DND-41 (cell line): ENCODE data around the gene TOMM70.

Experiments
- ATAC-seq: fragments of 200-7000 bp; cut with Tn5 transposase; 3 replicates; pipeline ENCODE4 v1.9.1; 2021; ENCODE audit warnings: low read depth; ENCODE audit not compliant: insufficient read depth
- DNase-seq: peaks from one replicate; pipeline ENCODE4 v3.0.0-alpha.2; 2020
- H2AFZ ChIP-seq: 2 replicates; pipeline ENCODE4 v1.6.0; 2012; ENCODE audit warnings: low read depth, low read length
- H3K27ac ChIP-seq: 2 replicates; pipeline ENCODE4 v1.5.1; 2012; ENCODE audit warnings: low read length, inconsistent platforms
- H3K27me3 ChIP-seq: fragments of 200-600 bp; sonication (generic); 2 replicates; pipeline ENCODE4 v1.6.0; 2012; ENCODE audit warnings: low read length, mild to moderate bottlenecking, inconsistent platforms; ENCODE audit not compliant: insufficient read depth, poor library complexity
- H3K36me3 ChIP-seq: 2 replicates; pipeline ENCODE4 v1.5.1; 2012; ENCODE audit warnings: low read length, inconsistent platforms; ENCODE audit not compliant: insufficient read depth
- H3K4me1 ChIP-seq: 2 replicates; pipeline ENCODE4 v1.5.1; 2012; ENCODE audit warnings: mild to moderate bottlenecking, low read length; ENCODE audit not compliant: insufficient read depth
- H3K4me2 ChIP-seq: 2 replicates; pipeline ENCODE4 v1.6.0; 2012; ENCODE audit warnings: mild to moderate bottlenecking, moderate library complexity, low read length, inconsistent platforms; ENCODE audit not compliant: insufficient read depth
- H3K4me3 ChIP-seq, 2 experiments: fragments of 200-600 bp in 1 of 2; shearing (Covaris generic) in 1 of 2; 2 replicates each; pipeline ENCODE4 v1.5.1; 2012 to 2016; ENCODE audit warnings: inconsistent platforms in 2 of 2, low read length in 2 of 2, mild to moderate bottlenecking in 2 of 2, low read depth in 1 of 2, moderate library complexity in 1 of 2
- H3K79me2 ChIP-seq: 2 replicates; pipeline ENCODE4 v1.6.0; 2012; ENCODE audit warnings: low read length, inconsistent platforms; ENCODE audit not compliant: insufficient read depth
- H3K9ac ChIP-seq: 2 replicates; pipeline ENCODE4 v1.6.0; 2012; ENCODE audit warnings: low read depth, mild to moderate bottlenecking, inconsistent platforms, low read length, moderate library complexity
- H3K9me3 ChIP-seq: 2 replicates; pipeline ENCODE4 v1.5.1; 2012; ENCODE audit warnings: low read length, moderate library complexity, mild to moderate bottlenecking, inconsistent platforms; ENCODE audit not compliant: insufficient read depth, severe bottlenecking
- H4K20me1 ChIP-seq: 2 replicates; pipeline ENCODE4 v1.6.0; 2012; ENCODE audit warnings: low read length; ENCODE audit not compliant: insufficient read depth
- EZH2 ChIP-seq: IDR thresholded peaks from 3 replicates; pipeline ENCODE4 v1.6.1; 2012; ENCODE audit warnings: borderline replicate concordance, low read depth, mild to moderate bottlenecking, moderate library complexity, low read length, inconsistent platforms; ENCODE audit not compliant: severe bottlenecking
- TF ChIP-seq, protein P1 (sequence below): IDR thresholded peaks from 2 replicates; pipeline ENCODE4 v1.5.1; 2012; ENCODE audit warnings: borderline replicate concordance, low read length, moderate library complexity, mild to moderate bottlenecking; ENCODE audit not compliant: poor library complexity, severe bottlenecking; ENCODE audit errors: extremely low read depth

Gene TOMM70

GRCh38 chr3:100316641-100317069 lies 84.2 kb downstream of the TOMM70 start:
- H4K20me1 ChIP-seq: no peaks in the 10 kb centered on the region
- no peak overlapping the region for H2AFZ ChIP-seq
- peaks cover 28% of the 10 kb centered on the region for H3K36me3 ChIP-seq
- H3K27me3 ChIP-seq: no peaks in the 10 kb centered on the region
- TF ChIP-seq, protein P1, sequence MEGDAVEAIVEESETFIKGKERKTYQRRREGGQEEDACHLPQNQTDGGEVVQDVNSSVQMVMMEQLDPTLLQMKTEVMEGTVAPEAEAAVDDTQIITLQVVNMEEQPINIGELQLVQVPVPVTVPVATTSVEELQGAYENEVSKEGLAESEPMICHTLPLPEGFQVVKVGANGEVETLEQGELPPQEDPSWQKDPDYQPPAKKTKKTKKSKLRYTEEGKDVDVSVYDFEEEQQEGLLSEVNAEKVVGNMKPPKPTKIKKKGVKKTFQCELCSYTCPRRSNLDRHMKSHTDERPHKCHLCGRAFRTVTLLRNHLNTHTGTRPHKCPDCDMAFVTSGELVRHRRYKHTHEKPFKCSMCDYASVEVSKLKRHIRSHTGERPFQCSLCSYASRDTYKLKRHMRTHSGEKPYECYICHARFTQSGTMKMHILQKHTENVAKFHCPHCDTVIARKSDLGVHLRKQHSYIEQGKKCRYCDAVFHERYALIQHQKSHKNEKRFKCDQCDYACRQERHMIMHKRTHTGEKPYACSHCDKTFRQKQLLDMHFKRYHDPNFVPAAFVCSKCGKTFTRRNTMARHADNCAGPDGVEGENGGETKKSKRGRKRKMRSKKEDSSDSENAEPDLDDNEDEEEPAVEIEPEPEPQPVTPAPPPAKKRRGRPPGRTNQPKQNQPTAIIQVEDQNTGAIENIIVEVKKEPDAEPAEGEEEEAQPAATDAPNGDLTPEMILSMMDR: peak; percentile 68
- no peak for TF ChIP-seq EZH2
- no peaks in the 10 kb centered on the region for H3K9me3 ChIP-seq
- no peak overlapping the region for H3K4me3 ChIP-seq
- no peaks in the 10 kb centered on the region for H3K4me1 ChIP-seq
- ATAC-seq: peak; percentile 76
- no peaks in the 10 kb centered on the region for H3K79me2 ChIP-seq
- DNase-seq: peak; percentile 40
- H3K9ac ChIP-seq: no peak overlapping the region
- no peak overlapping the region for H3K27ac ChIP-seq
- no peak overlapping the region for H3K4me2 ChIP-seq
